Non-pigmented ciliary epithelial cell (primary cell): Measurements from ENCODE around the gene MAPKAPK5.
"Not testable (repeated sequence)": the region's sequence is repeated elsewhere in the genome, so short reads cannot be mapped to it uniquely, and the experiment has no call there.

Source experiments
- DNase-seq: peaks from one replicate; pipeline ENCODE4 v3.0.0-alpha.2; 2010; ENCODE audit warnings: low read depth

The MAPKAPK5 gene

DNA sequence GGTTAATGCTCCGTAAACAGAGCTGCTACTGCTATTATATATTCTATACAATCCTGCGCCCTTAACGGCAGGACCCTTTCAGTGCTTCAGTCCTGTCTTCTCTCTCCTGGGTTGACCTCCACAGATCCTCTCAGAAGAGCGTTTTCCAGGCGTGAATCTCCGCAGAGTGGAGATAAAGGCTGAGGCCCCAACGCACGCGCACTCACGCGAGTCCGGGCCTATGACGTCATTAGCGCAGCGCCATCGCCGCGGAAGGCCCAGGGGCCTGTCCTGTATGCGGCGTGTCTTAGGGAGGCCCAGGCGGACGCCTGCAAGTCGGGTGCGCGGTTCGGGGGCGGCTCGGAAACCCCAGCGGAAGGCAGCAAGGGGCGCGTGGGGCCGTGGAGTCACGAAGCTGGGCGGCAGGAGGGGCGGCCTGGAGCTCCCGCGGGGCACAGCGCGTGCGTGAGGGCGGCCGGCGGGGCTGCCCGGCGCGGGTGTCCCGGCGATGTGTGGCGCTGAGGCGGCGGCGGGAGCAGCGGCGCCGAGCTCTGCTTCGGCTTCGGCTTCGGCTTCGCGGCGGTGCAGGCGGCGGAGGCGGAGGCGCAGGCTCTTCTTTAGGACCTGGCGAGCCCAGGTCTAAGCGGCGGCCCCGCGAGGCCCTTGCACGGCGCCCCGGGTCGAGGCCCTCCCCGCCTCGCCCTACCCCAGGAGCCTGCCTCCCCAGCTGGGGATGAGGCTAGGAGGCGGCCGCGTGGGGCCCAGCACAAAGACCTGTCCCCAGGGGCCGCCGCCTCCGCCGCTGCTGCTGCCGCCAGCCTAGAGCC, at the start of gene MAPKAPK5:
TSS of gene MAPKAPK5 (plus strand) at position 479 of the 806 bp plus-strand sequence. CDS start 506 bp downstream, outside the sequence.
- peak; percentile 67 for DNase-seq

DNA sequence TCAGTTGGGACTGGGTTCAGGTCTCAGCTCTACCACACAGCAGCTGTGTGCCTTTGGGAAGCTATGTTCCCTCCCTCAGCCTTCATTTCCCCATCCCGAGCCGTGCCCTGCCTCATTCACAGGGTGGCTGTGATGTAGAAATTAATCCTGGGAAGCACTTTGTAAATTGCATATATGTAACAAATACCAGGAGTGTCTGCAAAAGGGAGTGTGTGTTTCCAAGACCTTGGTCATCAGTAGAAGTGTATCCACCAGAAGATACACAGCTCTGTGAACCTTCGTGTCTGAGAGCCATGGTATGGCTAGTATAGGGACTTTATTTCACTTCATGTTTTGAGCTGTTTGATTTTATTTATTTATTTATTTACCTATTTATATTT, 49.2 kb upstream of the MAPKAPK5 start:
- DNase-seq, result no peak

DNA sequence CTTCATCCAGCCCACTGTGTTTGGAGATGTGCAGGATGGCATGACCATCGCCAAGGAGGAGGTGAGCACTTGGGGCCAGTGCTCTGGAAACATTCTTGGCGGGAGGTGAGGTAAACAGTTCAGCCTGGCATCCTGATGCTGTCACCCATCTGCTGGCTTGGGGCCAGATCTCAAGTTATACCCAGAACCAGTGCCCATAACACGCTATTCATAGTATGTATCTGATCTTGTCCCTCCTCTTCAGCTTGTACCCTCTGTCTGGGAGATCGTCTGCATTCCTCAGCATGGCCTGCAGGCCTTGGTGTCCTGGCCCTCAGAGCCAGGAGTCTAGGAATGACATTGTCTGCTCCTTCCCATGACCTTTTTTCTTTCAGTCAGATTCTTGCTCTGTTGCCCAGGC, 43.8 kb upstream of the MAPKAPK5 start:
- no peak for DNase-seq

DNA sequence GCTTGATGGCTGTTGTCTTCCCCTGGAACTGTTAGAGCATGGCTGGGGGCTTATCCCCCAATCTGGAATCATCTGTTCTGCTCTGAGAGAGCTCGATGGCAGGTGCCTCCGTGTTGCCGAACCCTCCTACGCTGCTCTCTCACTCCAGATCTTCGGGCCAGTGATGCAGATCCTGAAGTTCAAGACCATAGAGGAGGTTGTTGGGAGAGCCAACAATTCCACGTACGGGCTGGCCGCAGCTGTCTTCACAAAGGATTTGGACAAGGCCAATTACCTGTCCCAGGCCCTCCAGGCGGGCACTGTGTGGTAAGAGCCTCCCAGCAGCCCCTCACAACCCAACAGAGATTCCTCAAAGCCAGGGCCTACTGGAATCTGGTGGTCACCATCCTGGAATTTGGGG, 42.3 kb upstream of the MAPKAPK5 start:
- DNase-seq, result no peak

DNA sequence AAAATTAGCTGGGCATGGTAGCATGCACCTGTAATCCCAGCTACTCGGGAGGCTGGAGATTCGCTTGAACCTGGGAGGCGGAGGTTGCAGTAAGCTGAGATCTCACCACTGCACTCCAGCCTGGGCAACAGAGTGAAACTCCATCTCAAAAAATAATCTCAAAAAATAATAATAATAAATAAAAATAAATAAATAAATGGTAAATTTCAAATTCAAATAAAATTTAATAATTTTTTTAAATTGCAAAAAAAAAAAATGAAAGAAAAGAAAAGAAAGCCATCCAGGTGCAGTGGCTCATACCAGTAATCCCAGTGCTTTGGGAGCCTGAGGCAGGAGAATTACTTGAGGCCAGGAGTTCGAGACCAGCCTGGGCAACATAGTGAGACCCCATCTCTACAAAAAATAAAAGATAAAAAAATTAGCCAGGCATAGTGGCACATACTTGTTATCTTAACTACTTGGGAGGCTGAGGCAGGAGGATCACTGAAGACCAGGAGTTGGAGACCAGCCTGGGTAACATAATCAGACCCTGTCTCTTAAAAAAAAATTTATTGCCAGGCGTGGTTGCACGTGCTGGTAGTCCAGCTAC, 38.9 kb upstream of the MAPKAPK5 start:
- no peak for DNase-seq

- DNase-seq, result no peak
Measured at GRCh38 chr12:111803851-111804250, 38.2 kb upstream of the MAPKAPK5 start.

GRCh38 chr12:111806304-111806703, 35.7 kb upstream of the MAPKAPK5 start:
- DNase-seq, result no peak

DNA sequence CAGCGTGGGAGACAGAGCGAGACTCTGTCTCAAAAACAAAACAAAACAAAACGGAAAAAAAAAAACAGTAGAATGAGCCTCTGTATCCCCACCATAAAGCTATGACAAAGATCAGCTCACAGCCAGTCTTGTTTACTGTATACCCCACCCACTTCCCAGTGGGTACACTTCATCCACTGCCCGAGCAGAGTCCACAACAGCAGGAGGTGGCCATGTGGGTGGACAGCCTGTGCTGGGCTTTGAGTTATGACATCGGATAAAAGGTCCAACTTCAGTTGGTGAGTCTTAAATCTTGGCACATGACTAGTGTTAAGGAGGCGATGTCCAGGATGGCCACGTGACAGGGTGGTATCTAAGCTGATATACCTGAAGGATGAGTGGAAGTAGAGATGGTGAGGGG, 34.8 kb upstream of the MAPKAPK5 start:
- DNase-seq, result no peak

GRCh38 chr12:111812881-111813741, 28.9 kb upstream of the MAPKAPK5 start:
- peak; percentile 40 for DNase-seq

GRCh38 chr12:111816065-111816615, 25.9 kb upstream of the MAPKAPK5 start:
- no peak for DNase-seq

GRCh38 chr12:111816898-111817297, 25.1 kb upstream of the MAPKAPK5 start:
- DNase-seq, result not testable (repeated sequence)

- DNase-seq, result no peak
Measured at GRCh38 chr12:111818340-111818739, 23.7 kb upstream of the MAPKAPK5 start.

DNA sequence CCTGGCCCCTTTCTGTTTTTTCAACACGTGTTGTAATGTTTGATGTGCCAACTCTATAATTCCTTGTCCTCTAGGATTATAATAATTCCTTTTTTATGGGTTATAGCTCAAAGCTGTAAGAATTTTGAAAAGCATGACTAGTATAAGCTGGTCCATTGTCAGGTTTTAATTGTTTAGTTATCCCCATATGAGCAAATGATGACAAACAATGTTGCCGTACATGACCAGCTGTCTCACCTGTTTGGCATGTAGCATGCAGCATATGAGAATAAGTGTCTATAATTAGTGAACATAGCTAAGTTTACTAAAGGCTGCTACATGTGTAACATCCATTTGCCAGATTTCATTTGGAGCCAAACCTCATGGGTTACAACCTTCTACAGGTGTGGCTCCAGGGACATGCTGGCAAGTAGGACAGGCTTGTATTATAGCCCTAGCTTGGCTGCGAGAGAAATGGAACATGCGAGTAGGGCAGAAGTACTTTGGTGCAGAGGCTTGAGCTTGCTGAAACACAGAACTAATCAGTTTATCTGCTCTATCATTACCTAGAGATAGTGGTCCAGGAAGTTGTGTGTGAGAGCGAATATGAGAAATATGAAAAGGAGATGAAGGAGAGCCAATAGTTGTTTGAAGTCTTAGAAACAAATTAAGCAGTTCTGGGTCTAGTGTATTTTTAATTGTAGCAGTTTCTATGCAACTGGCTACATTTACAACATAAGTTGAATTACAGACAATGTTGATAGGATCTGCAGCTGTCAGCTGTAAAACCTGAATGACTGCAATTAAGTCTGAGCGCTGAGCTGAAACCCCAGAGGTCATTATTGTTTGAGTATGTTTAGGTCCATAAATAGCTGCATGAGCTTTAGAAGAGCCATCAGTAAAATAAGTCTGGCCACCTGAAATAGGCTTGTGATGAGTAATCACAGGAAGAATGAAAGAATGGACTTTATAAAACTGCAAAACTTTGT, 22.6 kb upstream of the MAPKAPK5 start:
- DNase-seq, result no peak

DNA sequence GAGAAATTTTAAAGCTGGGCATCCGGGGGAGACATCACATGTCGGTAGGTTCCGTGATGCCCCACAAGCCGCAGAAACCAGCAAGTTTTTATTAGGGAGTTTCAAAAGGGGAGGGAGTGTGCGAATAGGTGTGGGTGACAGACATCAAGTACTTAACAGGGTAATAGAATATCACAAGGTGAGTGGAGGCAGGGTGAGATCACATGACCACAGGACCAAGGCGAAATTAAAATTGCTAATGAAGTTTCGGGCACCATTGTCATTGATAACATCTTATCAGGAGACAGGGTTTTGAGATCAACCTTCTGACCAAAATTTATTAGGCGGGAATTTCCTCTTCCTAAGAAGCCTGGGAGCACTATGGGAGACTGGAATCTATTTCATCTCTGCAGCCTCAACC, 21.2 kb upstream of the MAPKAPK5 start:
- DNase-seq, result not testable (repeated sequence)

DNA sequence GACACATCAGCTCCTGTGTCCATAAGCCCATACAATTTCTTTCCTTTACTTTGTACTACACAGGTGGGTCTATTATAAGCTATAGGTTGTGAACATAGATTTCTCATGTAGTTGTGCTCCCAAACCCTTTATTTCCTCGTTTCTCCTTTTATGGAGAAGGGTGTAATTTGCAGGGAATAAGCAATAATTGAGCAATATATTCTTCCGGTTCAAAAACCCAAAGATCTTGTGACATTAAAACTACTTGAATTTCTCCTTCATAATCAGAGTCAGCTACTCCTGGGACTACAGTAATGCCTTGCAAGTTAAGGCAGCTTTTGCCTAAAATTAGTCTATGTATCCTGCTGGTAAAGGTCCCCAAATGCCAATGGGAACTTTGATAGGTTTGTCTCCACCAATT, 19.1 kb upstream of the MAPKAPK5 start:
- DNase-seq, result no peak

DNA sequence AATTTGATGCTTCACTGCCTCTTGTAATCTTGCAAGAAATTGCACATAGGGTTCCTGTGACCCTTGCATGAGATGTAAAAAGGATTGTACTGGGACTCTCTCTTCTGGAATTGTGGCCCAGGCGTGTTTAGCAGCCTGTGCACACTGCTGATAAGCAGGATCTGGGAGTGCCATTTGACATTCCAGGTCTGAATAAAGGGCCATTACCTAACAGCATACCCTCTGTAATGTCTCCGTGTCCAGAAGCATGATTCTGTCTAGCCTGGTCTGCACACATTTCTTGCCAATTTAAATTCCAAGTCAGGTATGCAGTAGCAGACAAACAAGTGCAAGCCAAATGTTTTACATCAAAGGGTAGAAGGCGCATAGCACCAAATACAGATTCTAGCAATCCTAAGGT, 18.1 kb upstream of the MAPKAPK5 start:
- no peak for DNase-seq

GRCh38 chr12:111824312-111824711, 17.7 kb upstream of the MAPKAPK5 start:
- DNase-seq, result not testable (repeated sequence)

DNA sequence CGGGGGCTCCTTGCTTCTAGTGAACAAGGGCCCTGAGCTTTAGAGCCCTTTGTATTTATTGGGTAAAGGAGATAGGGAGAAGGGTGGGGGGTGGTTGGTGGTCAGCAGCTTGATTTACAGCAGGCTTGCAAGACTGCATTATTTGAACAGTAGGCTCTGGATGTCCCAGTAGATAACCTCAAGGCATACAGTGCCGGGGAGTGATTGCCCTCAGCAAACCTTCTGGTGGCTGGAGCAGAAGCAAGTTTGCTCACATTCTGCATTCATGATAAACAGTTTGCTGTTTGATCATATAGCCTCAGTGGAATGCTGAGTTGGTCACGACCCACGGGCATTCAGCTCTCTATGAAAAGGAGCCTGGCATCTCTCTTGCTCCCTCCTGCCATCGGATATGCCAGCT, 16.5 kb upstream of the MAPKAPK5 start:
- no peak for DNase-seq

DNA sequence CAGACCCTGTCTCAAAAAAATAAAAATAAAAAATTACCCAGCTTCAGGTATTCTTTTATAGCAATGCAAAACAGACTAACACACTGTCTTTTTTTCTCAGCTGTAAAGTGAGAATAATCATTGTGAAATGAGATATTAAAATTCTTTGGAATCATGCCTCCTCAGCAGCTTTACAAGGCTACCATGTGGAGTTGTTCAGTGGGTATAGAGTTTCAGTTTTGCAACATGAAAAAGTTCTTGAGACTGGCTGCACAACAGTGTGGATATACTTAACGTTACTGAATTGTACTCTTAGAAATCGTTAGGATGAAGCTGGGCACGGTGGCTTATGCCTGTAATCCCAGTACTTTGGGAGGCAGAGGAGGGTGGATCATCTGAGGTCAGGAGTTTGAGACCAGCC, 15.7 kb upstream of the MAPKAPK5 start:
- no peak for DNase-seq

DNA sequence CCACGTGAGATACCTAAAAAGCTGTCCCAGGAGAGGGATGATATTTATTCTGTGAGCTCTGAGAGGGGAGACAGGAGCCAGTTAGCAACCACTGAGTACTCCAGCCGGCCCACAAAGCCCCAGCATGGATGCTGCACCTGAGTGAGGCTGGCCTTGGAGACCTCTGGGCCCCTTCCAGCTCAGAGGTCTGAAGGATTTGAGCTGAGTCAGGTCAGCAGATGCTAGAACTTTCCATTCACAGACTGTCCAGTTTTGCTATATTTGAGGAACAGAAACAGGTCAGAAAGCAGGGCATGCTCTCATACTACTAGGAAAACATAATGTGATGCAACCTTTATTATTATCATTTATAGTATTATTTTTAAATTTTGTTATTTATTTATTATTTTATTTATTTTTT, 15.0 kb upstream of the MAPKAPK5 start:
- DNase-seq, result no peak

GRCh38 chr12:111827907-111828306, 14.1 kb upstream of the MAPKAPK5 start:
- DNase-seq, result no peak
